Endometrium (tissue), 2 donors: ENCODE measurements around the gene DCC.

Experiments used
- FAIRE-seq: peaks from 2 replicates; lab custom pipeline; 2012; peaks lifted over from hg19 to GRCh38; lab: Jason Lieb, UNC
- donor health status: control.
- donor health status: control.

The DCC gene

DNA sequence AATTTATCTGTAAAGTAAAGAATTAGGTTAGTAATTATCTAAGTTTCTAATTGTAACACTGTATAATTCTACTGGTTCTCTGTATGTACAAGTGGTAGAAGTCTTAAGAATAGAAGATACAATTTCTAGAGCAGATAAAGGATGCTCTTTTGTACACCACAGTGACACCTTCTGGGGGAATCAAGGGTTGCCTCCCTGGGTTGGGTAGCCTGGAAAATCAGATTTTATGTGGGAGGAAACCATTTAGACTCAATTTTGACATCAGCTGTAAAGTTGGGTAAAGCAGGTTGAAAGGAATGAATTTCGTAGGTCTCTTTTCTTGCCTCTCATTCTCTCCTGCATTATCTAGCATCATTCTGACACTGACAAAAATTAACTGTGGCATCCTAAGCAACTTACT, 354.8 kb downstream of the DCC start:
- FAIRE-seq: no peak

DNA sequence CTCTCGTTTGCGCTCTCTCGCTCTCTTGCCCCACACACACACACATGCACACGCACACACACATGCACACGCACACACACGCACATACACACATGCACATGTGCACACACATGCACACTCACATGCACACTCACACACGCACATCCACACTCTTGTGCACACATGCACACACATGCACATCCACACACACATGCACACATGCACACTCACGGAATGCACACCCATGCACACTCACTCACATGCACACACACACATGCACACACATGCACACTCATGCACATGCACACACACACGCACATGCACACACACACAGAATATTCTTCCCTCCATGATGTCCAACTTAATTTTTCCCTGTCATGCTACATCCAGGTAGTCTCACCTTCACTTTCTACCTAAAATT, 360.1 kb downstream of the DCC start:
- no peak for FAIRE-seq

DNA sequence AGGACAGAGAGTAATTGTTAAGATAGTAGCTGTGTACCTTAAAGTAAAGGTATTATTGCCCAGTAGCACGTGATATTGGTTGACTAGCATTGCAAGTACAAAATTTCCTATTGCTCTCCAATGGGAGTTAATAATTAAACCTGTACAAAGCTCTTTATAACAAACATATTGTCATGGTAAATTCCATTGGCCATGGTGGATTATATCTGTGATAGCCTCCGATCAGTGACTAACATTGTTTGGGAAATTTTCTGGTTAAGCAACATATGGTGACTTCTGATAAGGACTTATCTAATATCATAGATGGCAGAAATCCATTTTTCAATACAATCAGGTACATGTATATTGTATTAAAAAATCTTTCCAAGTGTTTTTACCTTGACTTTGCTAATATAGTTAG, 360.8 kb downstream of the DCC start:
- no peak for FAIRE-seq

DNA sequence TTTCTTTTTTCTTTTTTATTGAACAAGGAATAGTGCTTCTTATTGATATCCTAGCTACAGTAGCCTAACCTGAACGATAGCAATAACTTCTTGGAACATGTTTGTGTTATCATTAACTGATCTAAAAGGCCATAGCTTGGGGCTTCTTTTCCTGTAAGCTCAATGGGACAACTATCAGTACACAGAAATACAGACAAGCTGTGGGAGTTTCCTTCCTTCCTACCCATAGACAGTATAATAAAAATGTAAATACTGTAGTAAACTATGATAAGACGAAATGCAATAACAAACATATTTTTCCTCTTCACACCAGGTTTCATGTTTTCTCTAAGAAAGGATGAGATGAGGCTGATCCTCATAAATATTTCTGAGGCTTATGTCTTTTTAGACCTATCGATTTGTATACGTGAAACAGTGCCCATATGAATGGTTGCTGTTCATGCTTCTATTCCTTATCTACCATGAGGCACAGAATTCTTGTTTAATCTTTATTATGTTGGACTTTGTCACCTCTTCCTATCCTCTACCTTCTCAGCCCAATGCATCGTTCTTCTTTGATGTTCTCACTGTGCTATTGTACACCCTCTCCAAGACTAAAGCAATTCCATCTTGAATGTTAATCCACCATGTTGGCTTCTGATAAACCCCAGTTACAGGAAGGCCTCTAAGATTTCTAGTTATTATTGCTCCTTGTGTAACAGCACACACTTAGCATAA, 361.4 kb downstream of the DCC start:
- no peak for FAIRE-seq

DNA sequence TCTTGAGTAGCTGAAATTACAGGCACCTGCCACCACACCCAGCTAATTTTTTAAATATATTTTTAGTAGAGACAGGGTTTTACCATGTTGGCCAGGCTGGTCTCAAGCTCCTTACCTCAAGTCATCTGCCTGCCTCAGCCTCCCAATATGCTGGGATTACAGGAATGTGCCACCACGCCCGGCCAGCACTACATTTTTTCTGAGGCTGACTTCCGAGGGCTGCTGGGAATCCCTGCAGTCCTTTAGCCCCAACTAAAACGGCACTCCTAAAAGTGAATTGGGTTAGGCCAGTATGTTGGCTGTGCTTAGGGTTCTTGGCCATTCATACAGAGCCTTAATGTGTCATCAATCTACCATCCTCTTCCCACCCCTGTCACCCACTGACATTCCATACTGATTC, 375.4 kb downstream of the DCC start:
- FAIRE-seq: no peak

DNA sequence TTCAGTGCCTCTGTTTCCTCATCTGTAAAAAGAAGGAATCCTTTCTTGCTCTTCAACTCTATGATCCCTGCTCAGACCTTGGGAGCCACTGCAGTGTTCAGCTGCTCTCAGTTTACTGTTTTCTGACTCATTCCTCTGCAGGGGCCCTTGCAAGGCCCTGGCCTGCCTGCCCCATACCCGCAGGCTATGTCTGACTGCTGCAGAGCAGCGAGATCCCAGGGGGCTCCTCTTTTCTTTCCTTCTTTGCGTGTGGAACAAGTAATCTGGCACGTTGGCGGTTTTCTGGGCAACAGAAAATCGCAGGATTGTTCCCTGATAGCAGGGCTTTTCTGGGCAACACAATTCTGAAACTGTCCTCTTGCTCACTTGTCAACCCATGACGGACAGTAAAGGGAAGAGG, 376.0 kb downstream of the DCC start:
- FAIRE-seq: no peak

DNA sequence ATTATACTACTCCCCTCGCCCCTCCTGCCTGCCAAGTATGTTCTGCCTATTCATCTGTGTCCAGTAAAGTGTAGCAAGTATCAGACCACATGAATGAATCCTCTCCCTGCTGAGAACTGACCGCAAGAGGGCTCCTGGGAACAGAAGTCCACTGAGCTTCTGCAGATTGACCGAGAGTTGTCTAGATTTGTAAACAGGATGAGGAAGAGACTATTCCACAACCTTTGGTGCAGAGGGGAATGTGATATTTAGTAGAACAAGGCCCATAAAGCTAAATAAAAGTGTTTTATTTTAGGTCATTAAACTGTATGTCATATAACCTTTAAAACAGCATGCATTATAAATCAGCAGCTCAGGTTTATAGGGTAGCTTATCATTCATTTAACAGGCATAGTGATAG, 377.0 kb downstream of the DCC start:
- FAIRE-seq: no peak

DNA sequence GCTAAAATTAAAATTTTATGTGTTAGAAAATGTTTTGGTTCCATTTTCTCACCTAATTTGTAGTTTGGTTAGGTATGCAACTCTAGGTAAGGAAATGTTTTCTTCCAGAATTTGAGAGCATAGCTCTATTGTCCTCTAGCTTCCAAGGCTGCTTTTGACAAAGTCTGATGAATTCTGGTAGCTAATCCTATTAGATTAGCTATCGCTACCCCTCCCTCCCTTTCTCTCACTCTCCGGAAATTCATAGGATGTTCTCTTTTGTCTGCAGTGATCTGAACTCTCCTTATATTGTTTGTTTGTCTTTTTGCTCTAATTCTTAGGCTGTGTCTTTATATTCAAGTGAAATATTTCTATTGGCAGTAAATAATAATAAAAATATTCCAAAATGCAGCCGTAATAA, 382.9 kb downstream of the DCC start:
- no peak for FAIRE-seq

DNA sequence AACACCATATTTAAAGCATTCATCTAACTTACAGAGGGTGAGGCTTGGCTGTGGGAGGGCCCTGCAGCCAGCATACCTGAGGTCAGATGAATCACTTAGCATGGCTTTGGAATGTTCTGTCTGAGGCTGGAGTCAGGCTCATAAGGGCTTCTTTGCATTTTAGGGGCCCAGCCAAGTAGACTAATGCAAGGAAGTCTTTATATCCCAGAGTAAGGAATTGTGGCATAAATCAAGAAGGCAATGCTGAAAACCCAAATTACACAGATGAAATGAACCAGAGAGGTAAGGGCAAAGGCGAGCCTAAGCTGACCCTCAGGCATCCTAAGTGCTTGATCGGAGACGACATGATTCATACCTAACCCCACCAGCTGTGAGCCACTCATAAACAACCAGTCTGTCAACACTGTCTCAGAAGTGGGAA, 383.6 kb downstream of the DCC start:
- FAIRE-seq: no peak

DNA sequence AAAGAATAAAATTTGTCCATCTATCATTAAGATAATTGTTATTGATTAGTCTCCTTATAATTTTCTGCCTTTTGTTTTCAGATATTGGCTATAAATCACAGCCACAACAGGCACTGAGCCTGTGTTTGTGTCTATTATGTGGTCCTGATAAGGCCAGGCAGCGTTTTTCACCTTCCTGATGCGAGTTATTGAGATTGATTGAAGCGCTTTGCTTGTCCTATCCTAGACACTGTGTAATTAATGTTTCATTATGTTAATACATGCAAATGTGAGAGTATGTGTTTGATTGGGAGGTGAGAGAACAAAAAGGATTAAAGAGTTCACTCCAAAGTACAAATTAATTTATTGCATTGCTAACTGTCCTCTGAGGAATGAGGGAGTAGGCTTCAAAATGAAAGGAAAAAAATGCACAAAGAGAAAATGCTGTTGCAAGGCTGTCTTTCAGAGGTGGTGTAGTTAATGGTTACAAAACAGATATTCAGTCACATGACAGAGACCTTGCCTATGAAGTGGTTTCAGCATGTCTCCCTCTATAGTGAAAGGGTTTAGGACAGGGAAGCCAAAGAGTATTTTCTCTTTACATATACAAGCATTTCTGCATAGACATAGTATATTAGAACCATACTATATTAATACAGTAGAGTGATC, 391.1 kb downstream of the DCC start:
- no peak for FAIRE-seq

DNA sequence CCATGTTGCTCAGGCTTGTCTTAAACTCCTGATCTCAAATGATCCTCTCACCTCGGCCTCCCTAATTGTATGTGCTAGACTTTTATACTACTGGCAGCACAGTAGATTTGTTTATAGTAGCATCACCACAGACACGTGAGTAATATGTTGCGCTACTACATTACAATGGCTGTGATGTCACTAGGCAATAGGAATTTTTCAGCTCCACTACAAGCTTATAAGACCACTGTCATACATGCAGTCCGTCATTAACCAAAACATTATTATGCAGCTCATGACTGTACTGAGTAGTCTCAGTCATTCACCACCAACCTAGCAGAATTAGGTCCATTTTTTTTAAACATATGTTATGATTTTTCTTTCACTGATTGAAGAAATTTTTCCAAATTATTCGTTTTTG, 398.9 kb downstream of the DCC start:
- FAIRE-seq: no peak

DNA sequence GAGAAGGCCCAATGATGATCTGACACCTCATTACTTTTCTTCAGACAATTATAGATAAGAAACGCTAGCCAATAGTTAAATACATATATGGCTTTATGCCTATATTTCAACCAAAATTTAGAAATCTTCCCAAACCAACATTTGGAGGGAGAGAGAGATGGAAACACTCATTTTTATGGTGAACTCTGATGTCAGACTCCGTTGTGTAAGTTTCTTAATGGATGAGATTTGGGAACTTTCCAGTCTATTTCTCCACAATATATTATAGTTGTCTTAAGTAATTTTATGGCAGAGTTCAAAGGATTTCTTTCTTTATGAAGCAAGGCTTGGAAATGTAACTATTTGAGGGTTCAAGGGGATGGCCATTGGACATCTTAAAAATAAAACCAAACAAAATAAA, 407.0 kb downstream of the DCC start:
- FAIRE-seq: no peak

DNA sequence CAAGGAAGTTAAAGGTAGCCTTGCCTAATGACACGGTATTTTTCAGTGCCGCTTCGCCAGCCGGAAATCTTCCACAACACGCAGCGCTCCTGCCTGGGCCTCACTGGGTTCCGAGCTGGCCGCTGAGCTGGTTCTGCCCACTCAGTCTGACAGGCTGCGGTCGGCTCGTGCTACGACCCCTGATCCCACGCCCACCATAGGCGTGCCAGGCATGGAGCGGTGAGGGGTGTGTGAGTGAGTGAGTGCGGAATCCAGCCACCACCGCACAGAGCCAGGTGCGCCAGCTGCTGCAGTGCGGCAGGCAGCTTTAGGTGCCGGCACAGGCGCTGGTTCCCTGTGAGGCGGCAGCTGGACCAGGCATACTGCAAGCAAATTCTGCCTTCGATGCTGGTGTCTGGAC, 407.9 kb downstream of the DCC start:
- FAIRE-seq: no peak

DNA sequence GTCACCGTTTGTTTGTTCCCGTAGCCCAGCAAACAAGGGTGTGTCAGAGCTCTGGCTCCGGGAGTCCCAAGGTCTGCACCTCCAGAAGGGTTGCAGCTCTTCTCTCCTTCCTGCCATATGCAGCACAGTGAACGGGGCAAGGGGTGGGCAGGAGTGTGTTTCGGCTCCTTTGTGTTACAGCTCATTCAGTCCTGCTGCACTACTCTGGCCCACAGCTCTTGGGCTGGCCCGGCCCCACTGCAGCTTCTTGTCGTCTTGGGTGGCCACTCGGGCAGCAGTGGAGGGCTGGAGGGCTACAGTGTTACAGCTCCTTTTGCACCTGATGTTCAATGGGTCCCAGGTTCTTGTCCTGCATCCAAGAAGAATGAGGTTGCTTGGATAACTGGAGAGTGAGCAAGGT, 408.3 kb downstream of the DCC start:
- no peak for FAIRE-seq

DNA sequence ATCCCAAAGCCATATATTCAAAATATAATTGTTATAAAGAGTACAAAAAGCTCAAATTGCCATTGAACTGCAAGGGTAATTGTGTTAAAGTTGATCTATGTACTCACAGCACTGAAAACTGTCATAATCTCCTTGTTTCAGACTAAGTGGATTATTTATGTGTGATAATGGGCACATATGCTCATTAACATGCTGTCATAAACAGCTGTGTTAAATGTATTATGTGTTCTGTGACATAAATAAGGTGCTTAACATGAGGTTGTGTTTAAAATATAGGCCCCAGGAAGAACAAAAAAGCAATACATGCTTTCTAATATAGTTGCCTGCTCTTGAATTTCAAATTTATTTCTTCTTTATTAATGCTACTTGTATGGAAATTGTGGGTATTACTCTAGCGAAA, 409.5 kb downstream of the DCC start:
- FAIRE-seq: no peak

DNA sequence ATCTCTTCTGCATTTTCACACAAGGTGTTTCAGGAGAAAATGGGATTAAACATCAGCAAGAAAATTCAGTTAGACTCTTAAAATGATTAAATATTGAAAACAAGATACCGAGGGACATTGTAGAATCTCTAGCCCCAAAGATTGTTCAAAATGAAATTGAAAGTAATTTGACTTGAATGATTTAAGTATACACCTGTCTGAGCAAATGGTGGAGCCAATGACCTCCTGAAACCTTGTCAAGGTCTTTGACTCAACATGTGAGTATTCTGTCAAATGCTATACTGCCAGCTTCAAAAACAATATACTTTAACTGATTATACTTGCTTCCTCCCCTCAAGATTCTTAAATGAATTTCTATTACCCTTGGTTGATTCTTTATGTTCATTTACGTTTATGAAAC, 411.0 kb downstream of the DCC start:
- FAIRE-seq: no peak

DNA sequence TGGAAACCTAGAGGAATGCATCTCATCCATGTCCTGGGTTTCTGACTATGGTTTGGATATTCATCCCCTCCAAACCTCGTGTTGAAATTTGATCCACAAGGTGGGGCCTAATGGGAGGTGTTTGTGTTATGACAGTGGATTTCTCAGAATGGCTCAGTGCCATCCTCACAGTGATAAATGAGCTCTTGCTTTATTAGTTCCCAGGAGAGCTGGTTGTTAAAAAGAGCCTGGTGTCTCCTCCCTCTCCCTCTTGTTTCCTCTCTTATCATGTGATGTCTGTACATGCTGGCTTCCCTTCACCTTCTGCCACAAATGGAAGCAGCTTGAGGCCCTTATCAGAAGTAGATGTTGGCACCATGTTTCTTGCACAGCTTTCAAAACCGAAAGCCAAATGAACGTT, 424.3 kb downstream of the DCC start:
- FAIRE-seq: no peak

DNA sequence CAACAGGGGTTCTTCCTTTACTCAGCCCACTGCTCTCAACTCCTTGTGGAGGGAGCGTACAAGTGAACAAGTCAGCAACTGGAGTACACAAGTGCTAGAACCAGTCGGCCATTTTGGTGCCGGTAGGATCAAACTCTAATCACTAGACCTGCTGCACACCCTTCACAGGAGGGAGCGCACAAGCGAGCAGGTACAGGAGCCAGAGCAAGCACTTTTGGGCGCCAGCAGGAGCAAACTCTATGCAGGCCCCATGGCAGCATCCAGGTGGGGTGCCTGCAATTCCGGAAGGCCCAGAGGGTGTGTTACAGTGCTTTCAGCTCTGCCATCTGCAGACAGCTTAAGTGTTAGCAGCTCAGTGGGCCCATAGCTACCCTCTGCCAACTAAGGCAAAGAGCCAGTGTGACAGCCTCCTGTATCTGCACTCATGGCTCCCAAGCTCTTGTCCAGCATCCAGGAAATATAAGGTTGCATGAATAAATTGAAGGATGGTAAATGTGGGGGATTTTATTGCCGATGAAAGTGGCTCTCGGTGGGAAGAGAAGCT, 426.1 kb downstream of the DCC start:
- no peak for FAIRE-seq

DNA sequence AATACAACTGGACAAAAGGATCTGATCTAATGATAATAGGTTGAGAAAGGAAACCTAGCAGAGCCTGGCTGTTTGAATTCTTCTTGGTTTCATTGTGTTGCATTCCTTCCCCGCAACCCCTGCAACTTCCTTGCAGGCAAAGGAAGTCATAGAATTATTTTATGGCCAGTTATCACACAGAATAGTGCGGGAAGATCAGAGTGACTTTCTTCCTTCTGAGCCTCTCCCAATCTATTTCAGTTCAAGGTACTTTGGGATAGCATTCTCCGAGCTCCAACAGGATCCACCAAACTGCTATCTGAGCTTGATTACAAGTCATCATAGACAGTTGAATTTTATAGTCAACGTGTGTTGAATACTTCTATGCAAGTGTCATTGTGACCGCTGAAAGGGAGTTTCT, 441.1 kb downstream of the DCC start:
- FAIRE-seq: no peak

DNA sequence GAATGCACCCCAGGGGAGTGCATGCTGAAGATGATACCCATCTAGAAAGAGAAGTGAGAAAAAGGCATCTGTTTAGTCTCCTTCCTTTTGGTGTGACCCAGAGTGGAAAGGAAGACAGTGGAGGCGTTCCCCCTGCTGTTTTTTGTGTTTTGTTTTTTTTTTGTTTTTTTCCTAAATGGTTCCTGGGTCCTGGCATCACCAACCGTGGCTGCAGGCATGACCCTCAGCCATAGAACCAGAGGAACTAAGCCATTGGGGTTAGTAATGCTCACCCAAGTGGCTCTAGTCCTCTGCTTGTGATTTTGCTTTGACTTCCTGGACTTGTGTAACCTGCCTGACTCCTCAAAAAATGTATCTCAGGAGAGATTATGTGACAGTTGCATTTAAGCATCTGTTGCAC, 451.3 kb downstream of the DCC start:
- FAIRE-seq: no peak

DNA sequence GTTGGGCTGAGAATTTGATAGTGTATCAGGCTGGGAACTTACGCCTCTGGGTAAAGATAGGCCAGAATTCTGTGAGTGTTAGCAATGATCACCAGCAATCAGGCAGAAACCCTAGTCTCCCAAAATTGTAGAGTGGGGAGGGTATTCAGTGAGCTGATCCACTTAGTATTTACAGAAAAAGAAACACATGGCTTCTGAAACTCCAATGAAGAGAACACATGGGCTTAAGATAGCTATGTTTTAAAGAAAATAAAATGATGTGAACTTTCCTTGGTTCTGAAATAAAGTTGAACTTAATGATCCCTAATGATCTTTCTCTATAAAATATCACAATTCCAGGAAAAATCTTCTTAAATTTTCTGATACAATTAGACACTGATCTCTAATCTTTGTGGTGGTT, 472.8 kb downstream of the DCC start:
- no peak for FAIRE-seq

DNA sequence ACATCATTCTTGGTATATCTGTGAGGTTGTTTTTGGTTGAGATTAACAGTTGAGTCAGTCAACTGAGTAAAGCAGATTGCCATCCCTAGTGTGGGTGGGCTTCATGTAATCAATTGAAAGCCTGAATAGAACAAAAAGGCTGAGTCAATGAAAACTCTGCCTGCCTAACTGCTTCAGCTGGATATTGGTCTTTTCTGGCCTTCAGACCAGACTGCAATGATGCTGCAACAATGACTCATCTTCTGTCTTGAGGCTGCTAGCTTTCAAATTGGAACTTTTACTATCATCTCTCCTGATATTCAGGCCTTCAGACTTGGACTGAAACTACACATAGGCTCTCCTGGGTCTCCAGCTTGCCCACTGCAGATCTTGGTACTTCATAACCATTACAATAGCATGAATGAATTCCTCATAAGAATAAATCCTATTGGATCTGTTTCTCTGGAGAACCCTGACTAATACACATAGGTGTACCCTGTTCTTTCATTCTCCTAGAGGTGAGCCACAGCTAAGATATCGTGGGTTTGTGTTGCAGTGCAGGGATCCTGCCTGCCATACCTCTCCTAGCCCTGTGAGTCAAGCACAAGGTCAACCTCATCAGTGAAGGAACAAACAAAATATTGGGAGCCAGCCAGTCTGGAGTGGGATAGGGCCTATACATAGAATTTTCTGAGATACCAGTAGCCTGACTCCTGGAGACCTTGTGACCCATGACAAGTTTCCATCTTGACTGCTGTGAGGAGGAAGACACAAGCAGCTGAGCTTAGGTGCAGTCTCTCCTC, 473.8 kb downstream of the DCC start:
- FAIRE-seq: no peak

DNA sequence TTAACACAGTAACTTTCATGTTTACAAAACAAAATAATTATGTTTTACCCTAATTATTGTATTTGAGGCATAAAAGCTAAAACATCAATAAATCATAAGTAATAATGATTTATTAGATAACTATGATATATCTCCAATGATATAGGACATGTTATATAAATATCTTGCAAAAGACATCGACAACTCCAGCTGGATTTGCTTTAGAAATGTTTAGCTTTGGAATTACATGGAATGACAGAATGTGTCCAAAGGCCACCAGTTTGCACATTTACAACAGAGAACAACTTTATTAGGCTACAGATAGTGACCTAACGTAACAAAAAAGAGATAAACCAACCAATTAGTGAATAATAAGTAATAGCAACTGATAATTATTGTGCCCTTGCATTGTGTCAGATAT, 475.7 kb downstream of the DCC start:
- FAIRE-seq: no peak
